Naive thymus-derived CD4-positive, alpha-beta T cell (primary cell): ENCODE measurements around the gene FAM83E. TPM values are rescaled to one million over a fixed set of nuclear protein-coding genes. Genes with fewer than 3 reads are reported as not detected.

Experiments used
- ATAC-seq: fragments of 150-1000 bp; cut with Tn5 transposase; 2 replicates; pipeline ENCODE4 v1.10.0; 2021; ENCODE audit warnings: mild to moderate bottlenecking, moderate library complexity
- CTCF ChIA-PET: fragments of 350-600 bp; sonication (Branson Sonifier 250); formaldehyde crosslinking; loops from one replicate; lab custom pipeline; 2021; ENCODE audit warnings: antibody characterized with exemption; lab: Charles Lee
- POLR2A ChIA-PET: fragments of 350-600 bp; sonication (Branson Sonifier 250); formaldehyde crosslinking; loops from one replicate; lab custom pipeline; 2021; ENCODE audit warnings: antibody characterized with exemption, inconsistent platforms; lab: Charles Lee
- DNase-seq, 9 donors: peaks; one replicate each; pipeline versions ENCODE4 v3.0.0 to v3.0.0-alpha.2; 2020 to 2022; ENCODE audit warnings: mixed read lengths in 1 of 9
- H3K27ac ChIP-seq: one replicate; pipeline ENCODE4 v1.7.0; 2013; ENCODE audit warnings: mild to moderate bottlenecking, low read depth, low read length, moderate library complexity
- H3K27me3 ChIP-seq, 2 donors: one replicate each; pipeline ENCODE4 v1.7.0; 2013; ENCODE audit warnings: low read length in 2 of 2, mild to moderate bottlenecking in 2 of 2, moderate library complexity in 2 of 2; ENCODE audit not compliant: control insufficient read depth in 2 of 2, insufficient read depth in 2 of 2
- H3K36me3 ChIP-seq, 3 experiments: 1 replicate in 2 of 3; 2 replicates in 1 of 3; pipeline ENCODE4 v1.7.0; 2013; ENCODE audit warnings: low read length in 3 of 3, mild to moderate bottlenecking in 3 of 3, moderate library complexity in 1 of 3; ENCODE audit not compliant: insufficient read depth in 3 of 3, control insufficient read depth in 2 of 3
- H3K4me1 ChIP-seq, 2 donors: one replicate each; pipeline ENCODE4 v1.7.0; 2013; ENCODE audit warnings: low read length in 2 of 2, mild to moderate bottlenecking in 2 of 2, moderate library complexity in 1 of 2; ENCODE audit not compliant: control insufficient read depth in 2 of 2, insufficient read depth in 2 of 2
- H3K4me3 ChIP-seq: 2 replicates; pipeline ENCODE4 v1.7.0; 2013; ENCODE audit warnings: mild to moderate bottlenecking, low read length
- H3K9me3 ChIP-seq, 3 experiments: 1 replicate in 2 of 3; 2 replicates in 1 of 3; pipeline ENCODE4 v1.7.0; 2013; ENCODE audit warnings: low read length in 3 of 3; ENCODE audit not compliant: control insufficient read depth in 2 of 3
- H3K27ac Mint-ChIP-seq, 9 donors: one replicate each; pipeline ENCODE4 v1.8.0; 2020 to 2022; ENCODE audit warnings: mixed read lengths in 9 of 9, mild to moderate bottlenecking in 8 of 9, moderate library complexity in 5 of 9, inconsistent platforms in 2 of 9
- H3K27me3 Mint-ChIP-seq, 5 donors: one replicate each; pipeline ENCODE4 v1.8.0; 2021 to 2022; ENCODE audit warnings: mixed read lengths in 5 of 5, mild to moderate bottlenecking in 1 of 5
- H3K36me3 Mint-ChIP-seq, 5 donors: one replicate each; pipeline ENCODE4 v1.8.0; 2020 to 2022; ENCODE audit warnings: mixed read lengths in 5 of 5, mild to moderate bottlenecking in 3 of 5, inconsistent platforms in 1 of 5
- H3K4me1 Mint-ChIP-seq, 7 donors: one replicate each; pipeline ENCODE4 v1.8.0; 2020 to 2022; ENCODE audit warnings: mixed read lengths in 7 of 7, mild to moderate bottlenecking in 3 of 7, inconsistent platforms in 1 of 7
- H3K4me3 Mint-ChIP-seq, 10 donors: one replicate each; pipeline ENCODE4 v1.8.0; 2020 to 2022; ENCODE audit warnings: mild to moderate bottlenecking in 10 of 10, mixed read lengths in 10 of 10, moderate library complexity in 6 of 10, inconsistent platforms in 2 of 10
- H3K9me3 Mint-ChIP-seq, 11 donors: one replicate each; pipeline ENCODE4 v1.8.0; 2020 to 2022; ENCODE audit warnings: mixed read lengths in 11 of 11, mild to moderate bottlenecking in 4 of 11, inconsistent platforms in 1 of 11, moderate library complexity in 1 of 11
- intact Hi-C, 2 donors: fragments of 100-400 bp; cut with micrococcal nuclease; formaldehyde crosslinking; loops; one replicate each; pipeline ENCODE4 v1.15.1; 2023
- polyA plus RNA-seq, 2 donors: library from polyadenylated mRNA; unstranded; fragments of 300-500 nt; fragmentation: Illumina TruSeq; gene quantifications; one replicate each; pipeline ENCODE4 v1.2.3, GENCODE V29; 2021
- total RNA-seq, 6 experiments: library from RNA in 5 of 6; stranded (reverse) in 5 of 6; gene quantifications; 1 replicate in 5 of 6; 2 replicates in 1 of 6; pipeline ENCODE4 v1.2.3 and lab custom pipeline; 2021 to 2026

Gene FAM83E
- total and polyA plus RNA-seq, 7 experiments from 2014 or later, result 0.66 to 3.7 (median 2.4) TPM; not detected in 2

DNA sequence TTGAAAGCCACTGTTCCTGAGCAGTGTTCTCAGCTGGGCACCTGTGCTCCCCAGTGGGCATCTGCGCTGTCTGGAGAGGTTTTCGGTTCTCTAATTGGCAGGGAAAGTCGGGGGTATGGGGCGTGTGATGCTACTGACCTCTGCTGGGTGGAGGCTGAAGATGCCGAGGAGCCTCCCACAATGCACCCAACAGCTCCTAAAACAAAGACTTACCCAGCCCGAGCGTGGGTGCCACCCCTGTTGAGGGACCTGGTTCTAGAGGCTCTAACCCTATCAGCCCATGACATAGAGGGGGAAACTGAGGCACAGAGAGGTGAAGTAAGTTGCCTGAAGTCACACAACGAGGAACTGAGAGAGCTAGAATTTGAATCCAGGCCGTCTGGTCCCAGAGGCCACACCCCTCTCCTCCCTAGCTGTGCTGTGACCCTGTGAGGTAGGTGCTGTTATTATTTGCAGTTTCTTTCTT, 6.0 kb downstream of the FAM83E start:
- Mint-ChIP-seq H3K4me1 (peaks cover 2 to 6% (median 5%) of the 10 kb centered on the region in 7 donors), H3K27ac (peak overlapping the region in 4 of 9 donors; percentile 32 to 56 (median 46)), H3K4me3 (peak overlapping the region in 6 of 10 donors; percentile 16 to 61 (median 40)), H3K36me3 (no peaks in the 10 kb centered on the region), H3K27me3 (no peaks in the 10 kb centered on the region), H3K9me3 (peaks cover 0 to under 1% (median 0%) of the 10 kb centered on the region in 11 donors)
- H3K27ac ChIP-seq, result no peak overlapping the region
- ChIA-PET POLR2A (interaction anchor here (0.5 to 2.6 kb wide), 8 partner anchors 9 to 115 kb away, joined by 3 to 18 read pairs (median 4); partner anchors contain the start of genes RPL18 and SPHK2), CTCF (interaction anchor here (0.7 to 2.7 kb wide), 13 partner anchors 9 to 287 kb away, joined by 3 to 16 read pairs (median 4); partner anchors contain the start of genes RPL18 and SPHK2)
- ATAC-seq (peak; percentile 92), DNase-seq (peak in 7 of 9 donors; percentile 32 to 61 (median 55))
- H3K4me3 ChIP-seq, result no peak overlapping the region
- H3K9me3 ChIP-seq, result no peaks in the 10 kb centered on the region
- peaks cover 3 to 4% of the 10 kb centered on the region in 2 donors for H3K4me1 ChIP-seq
- H3K36me3 ChIP-seq, result no peaks in the 10 kb centered on the region
- H3K27me3 ChIP-seq, result no peaks in the 10 kb centered on the region
- intact Hi-C loops, result loop anchor here (1.0 to 2.0 kb wide), 7 partner anchors 20 to 295 kb away; a partner anchor contains a TSS

DNA sequence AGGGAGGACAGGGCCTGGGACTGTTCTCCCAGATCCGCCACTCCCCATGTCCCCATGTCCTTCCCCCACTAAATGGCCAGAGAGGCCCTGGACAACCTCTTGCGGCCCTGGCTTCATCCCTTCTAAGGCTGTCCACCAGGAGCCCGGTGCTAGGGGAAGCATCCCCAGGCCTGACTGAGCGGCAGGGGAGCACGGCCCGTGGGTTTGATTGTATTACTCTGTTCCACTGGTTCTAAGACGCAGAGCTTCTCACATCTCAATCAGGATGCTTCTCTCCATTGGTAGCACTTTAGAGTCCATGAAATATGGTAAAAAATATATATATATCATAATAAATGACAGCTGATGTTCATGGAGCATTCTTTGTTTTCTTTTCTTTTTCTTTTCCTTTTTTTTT, 7.5 kb downstream of the FAM83E start:
- peaks cover 3 to 4% of the 10 kb centered on the region in 2 donors for H3K4me1 ChIP-seq
- H3K27ac Mint-ChIP-seq, result no peak overlapping the region
- ChIA-PET POLR2A (interaction anchor here (0.6 to 1.0 kb wide), 3 partner anchors 12 to 531 kb away, joined by 3 to 4 read pairs (median 4); partner anchors contain the start of genes RPL18 and SPHK2), CTCF (interaction anchor here (0.7 to 2.6 kb wide), 3 partner anchors 9 to 118 kb away, joined by 4 to 16 read pairs (median 5); no protein-coding TSS in a partner anchor)
- H3K27me3 Mint-ChIP-seq, result no peaks in the 10 kb centered on the region
- no peak overlapping the region for H3K4me3 ChIP-seq
- no peaks in the 10 kb centered on the region for H3K9me3 Mint-ChIP-seq
- H3K36me3 Mint-ChIP-seq, result no peaks in the 10 kb centered on the region
- no peaks in the 10 kb centered on the region for H3K36me3 ChIP-seq
- intact Hi-C loops, result no loop called here
- peaks cover 0 to 6% (median 5%) of the 10 kb centered on the region in 7 donors for H3K4me1 Mint-ChIP-seq
- ATAC-seq (no peak), DNase-seq (no peak)
- H3K9me3 ChIP-seq, result no peaks in the 10 kb centered on the region
- no peaks in the 10 kb centered on the region for H3K27me3 ChIP-seq
- no peak overlapping the region for H3K4me3 Mint-ChIP-seq
- no peak overlapping the region for H3K27ac ChIP-seq

DNA sequence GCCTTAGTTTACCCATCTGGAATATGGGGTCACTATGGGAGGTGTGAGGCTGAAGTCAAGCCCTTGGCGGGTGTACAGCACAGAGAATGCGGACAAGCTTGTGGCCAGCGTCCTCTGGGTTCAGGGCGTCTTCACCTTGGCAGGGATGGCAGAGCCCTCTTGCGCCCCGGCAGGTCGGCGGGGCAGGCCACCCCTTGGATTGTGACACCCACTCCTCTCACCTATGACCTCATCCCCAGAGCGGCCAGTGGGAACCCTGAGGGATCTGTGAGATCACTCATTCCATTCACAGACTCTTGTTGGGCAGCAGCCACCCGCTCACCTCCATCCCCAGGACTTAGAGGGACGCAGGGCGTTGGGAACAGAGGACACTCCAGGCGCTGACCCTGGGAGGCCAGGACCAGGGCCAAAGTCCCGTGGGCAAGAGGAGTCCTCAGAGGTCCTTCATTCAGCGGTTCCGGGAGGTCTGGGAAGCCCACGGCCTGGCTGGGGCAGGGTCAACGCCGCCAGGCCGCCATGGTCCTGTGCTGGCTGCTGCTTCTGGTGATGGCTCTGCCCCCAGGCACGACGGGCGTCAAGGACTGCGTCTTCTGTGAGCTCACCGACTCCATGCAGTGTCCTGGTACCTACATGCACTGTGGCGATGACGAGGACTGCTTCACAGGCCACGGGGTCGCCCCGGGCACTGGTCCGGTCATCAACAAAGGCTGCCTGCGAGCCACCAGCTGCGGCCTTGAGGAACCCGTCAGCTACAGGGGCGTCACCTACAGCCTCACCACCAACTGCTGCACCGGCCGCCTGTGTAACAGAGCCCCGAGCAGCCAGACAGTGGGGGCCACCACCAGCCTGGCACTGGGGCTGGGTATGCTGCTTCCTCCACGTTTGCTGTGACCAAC, 8.2 kb downstream of the FAM83E start, which contains the start of gene SPACA4:
Gene SPACA4, plus strand, starts transcription at position 280 of the 896 bp plus-strand sequence. Its CDS starts 237 bp downstream, at position 517.
- H3K36me3 ChIP-seq, result no peaks in the 10 kb centered on the region
- Mint-ChIP-seq H3K27me3 (no peaks in the 10 kb centered on the region), H3K36me3 (no peaks in the 10 kb centered on the region), H3K4me1 (peaks cover 0 to 9% (median 5%) of the 10 kb centered on the region in 7 donors), H3K27ac (peak within 1 kb of the TSS in 1 of 9 donors; percentile 18), H3K9me3 (no peaks in the 10 kb centered on the region), H3K4me3 (no peak within 1 kb of the TSS)
- ATAC-seq (no peak), DNase-seq (no peak)
- H3K27ac ChIP-seq, result no peak within 1 kb of the TSS
- CTCF ChIA-PET, result interaction anchor here (0.7 to 2.6 kb wide), 3 partner anchors 10 to 117 kb away, joined by 4 to 16 read pairs (median 5); no protein-coding TSS in a partner anchor
- H3K4me3 ChIP-seq, result no peak within 1 kb of the TSS
- intact Hi-C loops, result no loop called here
- POLR2A ChIA-PET, result interaction anchor here (0.6 to 1.0 kb wide), 3 partner anchors 13 to 531 kb away, joined by 3 to 4 read pairs (median 4); partner anchors contain the start of genes RPL18 and SPHK2
- peaks cover 3 to 4% of the 10 kb centered on the region in 2 donors for H3K4me1 ChIP-seq
- H3K27me3 ChIP-seq, result no peaks in the 10 kb centered on the region
- no peaks in the 10 kb centered on the region for H3K9me3 ChIP-seq

DNA sequence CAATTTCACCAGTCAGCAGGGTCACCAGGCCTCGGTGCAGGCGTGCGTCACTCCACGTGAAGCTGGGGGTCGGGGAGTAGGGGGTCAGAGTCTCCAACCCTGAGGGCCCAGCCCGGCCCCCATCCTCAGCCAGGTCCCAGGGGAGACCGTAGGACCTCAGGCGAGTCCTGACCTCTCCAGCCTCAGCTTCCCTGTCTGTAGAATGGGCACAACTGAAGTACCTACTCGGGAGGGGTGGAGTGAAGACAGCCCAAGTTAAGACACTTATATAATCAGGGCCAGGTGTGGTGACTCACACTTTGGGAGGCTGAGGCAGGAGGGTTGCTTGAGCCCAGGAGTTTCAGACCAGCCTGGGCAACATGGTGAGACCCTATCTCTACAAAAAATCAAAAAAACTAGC, 11.0 kb downstream of the FAM83E start:
- POLR2A ChIA-PET, result no interaction called here
- Histone ChIP-seq H3K4me3 (no peak overlapping the region), H3K4me1 (peaks cover 1 to 2% of the 10 kb centered on the region in 2 donors), H3K36me3 (no peaks in the 10 kb centered on the region), H3K27ac (no peak overlapping the region), H3K9me3 (no peaks in the 10 kb centered on the region), H3K27me3 (no peaks in the 10 kb centered on the region)
- no peak for ATAC-seq
- H3K36me3 Mint-ChIP-seq, result no peaks in the 10 kb centered on the region
- H3K4me1 Mint-ChIP-seq, result peaks cover 0 to 8% (median 3%) of the 10 kb centered on the region in 7 donors
- no peak overlapping the region for H3K4me3 Mint-ChIP-seq
- H3K27me3 Mint-ChIP-seq, result no peaks in the 10 kb centered on the region
- intact Hi-C loops, result no loop called here
- H3K27ac Mint-ChIP-seq, result no peak overlapping the region
- CTCF ChIA-PET, result interaction anchor here (0.6 kb wide), 1 partner anchor 414 kb away, joined by 3 read pairs; no protein-coding TSS in a partner anchor
- no peaks in the 10 kb centered on the region for H3K9me3 Mint-ChIP-seq
- DNase-seq, result no peak

DNA sequence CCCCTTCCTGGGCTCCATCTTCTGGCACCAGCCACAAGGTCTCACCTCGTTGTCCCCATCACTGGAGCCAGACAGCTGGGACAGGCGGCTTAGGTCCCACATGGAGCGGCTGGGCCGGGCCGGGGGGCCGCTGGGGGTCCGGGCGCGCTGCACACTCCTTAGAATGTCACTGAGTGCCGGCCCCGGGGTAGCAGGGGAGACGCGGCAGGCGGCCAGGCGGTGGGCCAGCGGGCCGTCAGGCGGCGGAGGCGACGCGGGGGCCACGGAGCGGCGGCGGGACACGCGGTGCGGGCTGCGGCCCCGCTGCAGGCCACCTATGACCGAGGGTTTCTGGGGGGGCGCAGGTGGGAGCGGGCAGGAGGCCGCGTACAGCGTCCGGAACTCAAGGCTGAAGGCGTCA, 11.4 kb downstream of the FAM83E start:
- Mint-ChIP-seq H3K4me3 (no peak overlapping the region), H3K9me3 (no peaks in the 10 kb centered on the region), H3K4me1 (peaks cover 0 to 4% (median 0%) of the 10 kb centered on the region in 7 donors), H3K36me3 (no peaks in the 10 kb centered on the region), H3K27me3 (peaks cover 0 to 3% (median 0%) of the 10 kb centered on the region in 5 donors), H3K27ac (no peak overlapping the region)
- no peaks in the 10 kb centered on the region for H3K4me1 ChIP-seq
- ATAC-seq, result no peak
- intact Hi-C loops, result no loop called here
- H3K4me3 ChIP-seq, result no peak overlapping the region
- ChIA-PET POLR2A (no interaction called here), CTCF (interaction anchor here (0.6 kb wide), 1 partner anchor 415 kb away, joined by 3 read pairs; no protein-coding TSS in a partner anchor)
- no peaks in the 10 kb centered on the region for H3K36me3 ChIP-seq
- no peak for DNase-seq
- H3K27me3 ChIP-seq, result no peaks in the 10 kb centered on the region
- H3K9me3 ChIP-seq, result no peaks in the 10 kb centered on the region
- no peak overlapping the region for H3K27ac ChIP-seq

DNA sequence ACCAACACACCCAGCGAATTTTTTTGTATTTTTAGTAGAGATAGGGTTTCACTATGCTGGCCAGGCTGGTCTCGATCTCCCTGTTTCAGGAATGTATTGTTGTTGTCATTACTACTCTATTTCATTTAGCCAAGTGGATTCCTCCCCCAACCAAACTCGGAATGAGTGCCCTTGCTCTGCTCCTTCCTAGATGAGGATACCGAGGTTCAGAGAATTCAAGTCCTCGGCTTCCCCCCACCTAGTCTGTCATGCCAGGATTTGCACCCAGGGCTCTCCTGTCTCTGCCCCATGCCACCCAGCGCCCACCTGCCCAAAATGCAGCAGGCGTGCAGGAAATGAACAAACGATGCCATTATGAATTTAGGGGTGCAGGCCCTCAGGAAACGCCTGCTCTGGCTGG, 11.9 kb downstream of the FAM83E start:
- CTCF ChIA-PET, result no interaction called here
- intact Hi-C loops, result no loop called here
- no peak for ATAC-seq

More for the DNA sequence above, 11.9 kb downstream of the FAM83E start:
- POLR2A ChIA-PET, result no interaction called here
- no peak overlapping the region for H3K4me3 Mint-ChIP-seq
- no peak overlapping the region for H3K27ac ChIP-seq
- H3K27ac Mint-ChIP-seq, result no peak overlapping the region
- H3K4me3 ChIP-seq, result no peak overlapping the region
- H3K4me1 Mint-ChIP-seq, result peaks cover 0 to 4% (median 0%) of the 10 kb centered on the region in 7 donors
- no peaks in the 10 kb centered on the region for H3K9me3 Mint-ChIP-seq
- no peaks in the 10 kb centered on the region for H3K36me3 Mint-ChIP-seq
- no peak for DNase-seq
- peaks cover 0 to 4% (median 0%) of the 10 kb centered on the region in 5 donors for H3K27me3 Mint-ChIP-seq
- H3K4me1 ChIP-seq, result no peaks in the 10 kb centered on the region
- no peaks in the 10 kb centered on the region for H3K27me3 ChIP-seq
- H3K9me3 ChIP-seq, result no peaks in the 10 kb centered on the region
- no peaks in the 10 kb centered on the region for H3K36me3 ChIP-seq
